OCI-M2 (cell line): ENCODE measurements around the gene PRPS1L1.

Experiments used
- DNase-seq: peaks from one replicate; lab custom pipeline; 2025; ENCODE audit not compliant: unreplicated experiment; lab: John Stamatoyannopoulos, UW

Gene PRPS1L1

GRCh38 chr7:18016547-18017444 lies 10.8 kb downstream of the PRPS1L1 start:
- DNase-seq: no peak

DNA sequence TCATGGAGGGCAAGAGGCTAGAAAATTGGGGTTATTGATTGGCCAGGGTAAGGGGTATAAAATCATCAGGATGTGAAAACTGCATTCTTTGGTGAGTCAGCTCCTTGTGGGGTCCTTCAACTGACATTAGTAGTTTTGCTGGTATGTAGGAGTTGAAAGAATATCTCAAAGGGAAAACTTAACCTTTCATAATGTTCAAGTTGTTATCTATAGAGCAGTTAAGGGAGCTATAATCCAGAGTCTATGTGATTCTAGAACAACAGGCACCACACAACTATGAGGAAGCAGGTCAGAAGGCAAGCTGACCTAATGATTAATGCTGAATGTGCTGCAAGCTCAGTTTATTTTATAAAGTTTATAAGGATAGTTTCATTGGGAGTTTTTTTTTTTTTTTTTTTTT lies 13.7 kb downstream of the PRPS1L1 start:
- DNase-seq: no peak

DNA sequence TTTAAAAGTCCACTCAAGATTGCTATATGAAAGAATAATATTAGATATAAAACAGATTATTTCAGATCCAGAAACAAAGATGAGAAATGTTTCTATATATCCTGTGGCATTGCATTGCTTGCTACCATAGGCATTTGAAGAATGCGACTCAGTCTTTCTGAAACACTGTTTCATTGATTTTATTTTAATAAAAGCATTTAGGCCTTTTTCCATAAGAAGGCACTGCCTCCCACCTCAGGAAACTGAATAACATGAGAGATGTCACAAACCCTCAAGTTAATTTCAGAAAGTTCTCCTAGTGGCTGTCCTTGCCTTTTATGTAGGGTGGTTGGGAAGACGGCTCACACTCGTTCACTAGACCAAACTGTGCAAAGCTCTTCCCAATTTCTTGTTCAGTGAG lies 23.3 kb downstream of the PRPS1L1 start:
- no peak for DNase-seq

- DNase-seq: no peak
These were observed 24.2 kb downstream of the PRPS1L1 start for GRCh38 chr7:18003286-18003994.

- DNase-seq: no peak
These were observed 29.0 kb downstream of the PRPS1L1 start for GRCh38 chr7:17998692-17999091.

- no peak for DNase-seq
These were observed 31.0 kb downstream of the PRPS1L1 start for GRCh38 chr7:17996442-17997223.

DNA sequence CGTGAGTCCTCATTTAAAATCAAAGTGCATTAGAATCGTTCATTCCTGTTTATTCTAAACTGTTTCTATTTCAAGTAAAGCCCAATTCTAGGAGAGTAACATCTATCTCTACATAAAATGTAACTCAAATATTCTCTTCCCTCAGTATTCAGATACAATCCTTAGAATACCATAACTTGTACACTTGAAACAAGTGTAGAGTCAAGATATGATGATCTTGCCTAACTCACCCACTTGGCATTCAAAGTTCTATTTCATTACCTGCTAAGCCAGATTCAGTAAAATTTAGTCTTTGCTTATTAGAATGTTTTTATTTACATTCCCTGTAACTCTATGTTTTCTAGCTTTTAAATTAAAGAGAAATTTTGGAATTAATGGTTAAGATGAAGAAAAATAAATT lies 31.6 kb downstream of the PRPS1L1 start:
- no peak for DNase-seq

DNA sequence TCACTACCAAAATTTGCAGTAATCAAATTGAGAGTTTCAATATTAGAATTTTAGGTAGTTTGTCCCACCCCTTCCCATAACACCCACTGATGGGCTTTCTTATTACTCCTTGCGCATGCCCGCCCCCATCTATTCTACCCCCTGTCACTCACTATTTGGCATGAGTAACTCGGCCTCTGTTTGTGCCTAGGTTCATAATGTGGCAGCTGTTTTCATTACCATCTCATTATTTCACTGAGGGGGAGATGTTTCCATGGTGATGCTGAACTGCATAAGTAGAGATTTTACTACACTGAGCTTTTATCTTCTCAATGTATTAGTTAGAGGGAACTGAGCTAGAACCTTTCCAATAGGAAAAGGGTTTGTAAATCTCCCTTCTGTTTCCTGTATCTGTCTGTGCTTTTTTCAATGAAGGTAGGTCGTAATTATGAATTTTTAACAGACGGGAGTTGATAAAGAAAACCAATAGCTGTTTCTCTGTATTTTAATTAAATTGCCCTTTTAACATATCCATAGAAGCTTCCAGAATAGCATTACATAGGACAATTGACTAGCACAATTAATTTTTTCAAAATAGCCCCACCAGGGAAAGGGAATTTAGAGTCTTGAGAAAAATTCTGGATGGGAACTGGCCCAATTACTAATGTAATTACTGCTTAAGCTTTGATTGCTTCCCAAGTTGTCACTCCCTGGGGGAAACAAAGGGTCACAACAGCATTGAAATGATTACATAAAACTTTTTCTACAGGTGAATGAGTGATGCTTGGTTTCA lies 33.4 kb downstream of the PRPS1L1 start:
- DNase-seq: no peak

DNA sequence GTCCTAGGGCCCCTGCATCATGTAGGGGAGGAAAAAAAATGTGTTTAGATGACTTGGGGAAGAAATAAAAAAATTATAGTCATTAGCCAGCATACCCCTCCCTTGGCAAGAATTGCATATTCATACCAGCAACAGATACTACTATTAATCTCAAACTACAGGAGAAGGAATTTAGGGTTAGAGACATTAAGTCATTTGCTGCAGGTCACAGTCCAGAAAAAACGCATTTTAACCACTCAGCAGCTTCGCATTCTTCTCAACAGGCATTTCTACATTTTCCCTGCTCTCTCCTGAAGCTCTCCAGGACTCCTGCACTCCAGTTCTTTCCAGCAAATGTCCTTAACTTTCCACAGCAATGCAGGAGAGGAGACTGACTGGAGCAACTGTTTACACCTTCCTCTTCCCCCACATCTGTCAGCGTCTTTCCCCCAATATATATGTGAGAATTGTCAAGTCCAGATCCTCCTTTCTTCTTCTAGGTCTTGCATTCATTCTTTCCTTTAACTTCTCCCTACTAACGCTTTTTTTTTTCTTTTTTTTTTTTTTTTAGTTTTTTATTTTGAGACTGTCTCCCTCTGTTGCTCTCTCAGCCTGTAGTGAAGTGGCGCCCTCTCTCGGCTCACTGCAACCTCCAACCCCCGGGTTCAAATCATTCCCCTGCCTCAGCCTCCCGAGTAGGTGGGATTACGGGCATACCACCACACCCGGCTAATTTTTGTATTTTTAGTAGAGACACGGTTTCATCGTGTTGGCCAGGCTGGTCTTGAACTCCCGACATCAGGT lies 35.6 kb downstream of the PRPS1L1 start:
- no peak for DNase-seq

DNA sequence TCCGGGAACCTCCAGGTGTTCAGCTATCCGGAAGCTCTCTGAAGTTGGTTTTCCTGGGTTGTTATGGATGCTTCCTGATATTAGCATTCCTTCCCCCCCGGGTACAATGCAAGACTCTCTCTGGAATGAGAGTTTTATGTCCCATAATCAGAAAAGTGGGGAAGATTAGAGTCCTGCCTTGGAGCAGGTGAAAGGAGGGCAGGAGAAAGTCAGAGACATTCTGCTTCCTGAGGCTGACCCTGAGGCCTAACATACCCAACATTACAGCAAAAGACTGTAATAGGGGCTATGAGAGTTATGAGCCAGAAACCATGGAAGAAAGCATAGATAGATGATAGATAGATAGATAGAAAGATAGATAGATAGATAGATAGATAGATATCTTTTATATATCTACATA lies 36.9 kb downstream of the PRPS1L1 start:
- no peak for DNase-seq

DNA sequence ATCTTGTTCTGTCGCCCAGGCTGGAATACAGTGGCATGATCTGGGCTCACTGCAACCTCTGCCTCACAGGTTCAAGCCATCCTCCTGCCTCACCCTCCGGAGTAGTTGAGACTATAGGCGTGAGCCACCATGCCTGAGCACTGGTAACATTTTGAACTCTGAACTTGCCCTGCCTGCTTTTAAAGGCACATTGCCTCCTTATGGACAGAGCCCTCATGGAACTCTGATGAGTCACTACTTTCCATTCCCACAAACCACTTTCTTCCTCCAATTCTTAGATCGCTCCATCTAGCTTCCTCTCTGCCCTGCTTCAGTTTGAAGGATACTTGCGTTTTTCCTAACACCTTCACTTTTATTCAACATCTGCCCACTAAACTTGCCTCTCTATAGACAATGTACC lies 38.1 kb downstream of the PRPS1L1 start:
- no peak for DNase-seq

DNA sequence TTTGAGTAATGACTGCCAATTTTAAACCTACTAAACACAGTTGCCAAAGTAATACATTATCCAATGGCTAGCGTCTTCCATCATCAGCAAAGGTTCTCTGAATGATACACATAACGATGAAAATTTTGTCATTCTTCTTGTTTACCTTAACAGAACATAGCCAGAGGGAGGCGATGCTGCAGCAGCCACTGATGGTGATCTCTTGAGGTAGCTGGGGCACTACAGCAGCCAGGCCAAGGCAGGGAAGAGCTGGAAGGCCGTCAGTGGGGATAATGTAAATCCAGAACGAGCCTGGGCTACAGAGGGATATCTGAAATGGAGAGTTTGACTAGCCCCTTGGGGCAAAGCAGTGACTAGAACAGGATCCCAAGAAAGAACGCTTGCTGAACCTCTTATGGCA lies 38.8 kb downstream of the PRPS1L1 start:
- no peak for DNase-seq

- no peak for DNase-seq
These were observed 39.5 kb downstream of the PRPS1L1 start for GRCh38 chr7:17988141-17988540.

GRCh38 chr7:17986851-17987250 lies 40.8 kb downstream of the PRPS1L1 start:
- DNase-seq: no peak

GRCh38 chr7:17985473-17986239 lies 42.0 kb downstream of the PRPS1L1 start:
- DNase-seq: no peak

GRCh38 chr7:17984288-17984687 lies 43.4 kb downstream of the PRPS1L1 start:
- no peak for DNase-seq

GRCh38 chr7:17983221-17984062 lies 44.2 kb downstream of the PRPS1L1 start:
- no peak for DNase-seq

GRCh38 chr7:17976952-17977351 lies 50.7 kb downstream of the PRPS1L1 start:
- DNase-seq: no peak
